ENCODE data around the gene NRXN3.

Gene NRXN3

DNA sequence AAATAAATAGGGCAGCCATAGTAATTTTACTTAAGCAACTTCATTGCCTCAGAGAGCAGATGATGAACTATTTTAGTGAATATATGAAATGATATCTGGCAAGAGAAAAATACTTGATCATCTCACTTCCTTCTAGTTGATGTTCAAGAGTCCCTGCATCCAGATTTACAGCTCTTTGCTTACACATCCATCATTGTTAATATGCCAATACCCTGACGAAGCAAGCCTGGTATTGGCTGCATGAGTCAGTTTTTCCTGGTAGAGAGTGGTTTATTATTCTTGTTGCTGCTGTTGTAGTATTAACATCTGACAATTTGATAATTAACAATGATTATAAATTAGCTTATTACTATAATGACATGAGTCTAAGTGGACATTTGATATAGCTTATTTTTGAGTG, 681.9 kb downstream of the NRXN3 start:
- TF ChIP-seq, protein P1, sequence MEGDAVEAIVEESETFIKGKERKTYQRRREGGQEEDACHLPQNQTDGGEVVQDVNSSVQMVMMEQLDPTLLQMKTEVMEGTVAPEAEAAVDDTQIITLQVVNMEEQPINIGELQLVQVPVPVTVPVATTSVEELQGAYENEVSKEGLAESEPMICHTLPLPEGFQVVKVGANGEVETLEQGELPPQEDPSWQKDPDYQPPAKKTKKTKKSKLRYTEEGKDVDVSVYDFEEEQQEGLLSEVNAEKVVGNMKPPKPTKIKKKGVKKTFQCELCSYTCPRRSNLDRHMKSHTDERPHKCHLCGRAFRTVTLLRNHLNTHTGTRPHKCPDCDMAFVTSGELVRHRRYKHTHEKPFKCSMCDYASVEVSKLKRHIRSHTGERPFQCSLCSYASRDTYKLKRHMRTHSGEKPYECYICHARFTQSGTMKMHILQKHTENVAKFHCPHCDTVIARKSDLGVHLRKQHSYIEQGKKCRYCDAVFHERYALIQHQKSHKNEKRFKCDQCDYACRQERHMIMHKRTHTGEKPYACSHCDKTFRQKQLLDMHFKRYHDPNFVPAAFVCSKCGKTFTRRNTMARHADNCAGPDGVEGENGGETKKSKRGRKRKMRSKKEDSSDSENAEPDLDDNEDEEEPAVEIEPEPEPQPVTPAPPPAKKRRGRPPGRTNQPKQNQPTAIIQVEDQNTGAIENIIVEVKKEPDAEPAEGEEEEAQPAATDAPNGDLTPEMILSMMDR (IDR thresholded peaks at IDR 0.05; ENCODE audit: low read depth, low read length) = no peak

DNA sequence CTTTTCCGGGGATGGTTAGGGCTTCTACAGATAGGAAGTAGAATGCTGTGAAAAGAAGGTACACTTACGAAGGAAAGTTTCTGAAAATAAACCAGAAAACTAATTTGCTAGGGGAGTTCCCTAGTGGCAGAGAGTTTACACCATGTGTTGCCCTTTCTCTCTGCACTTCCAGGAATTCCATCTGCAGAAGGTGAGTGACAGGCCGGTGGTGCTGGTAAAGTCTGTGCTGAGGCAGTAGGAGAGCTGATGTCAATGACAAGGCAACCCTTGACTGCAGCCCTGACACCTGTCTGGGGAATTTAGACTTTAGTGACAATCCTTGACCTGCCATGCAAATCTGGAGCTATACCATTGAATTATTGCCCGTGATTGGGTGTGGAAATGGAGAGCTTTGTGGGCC, 687.8 kb downstream of the NRXN3 start:
- TF ChIP-seq, protein P1 (IDR thresholded peaks at IDR 0.05; ENCODE audit: low read depth, low read length) = no peak

More for the DNA sequence above, 681.9 kb downstream of the NRXN3 start:
- DNase-seq (ENCODE audit: extremely low read depth, low read depth) = no peak

DNA sequence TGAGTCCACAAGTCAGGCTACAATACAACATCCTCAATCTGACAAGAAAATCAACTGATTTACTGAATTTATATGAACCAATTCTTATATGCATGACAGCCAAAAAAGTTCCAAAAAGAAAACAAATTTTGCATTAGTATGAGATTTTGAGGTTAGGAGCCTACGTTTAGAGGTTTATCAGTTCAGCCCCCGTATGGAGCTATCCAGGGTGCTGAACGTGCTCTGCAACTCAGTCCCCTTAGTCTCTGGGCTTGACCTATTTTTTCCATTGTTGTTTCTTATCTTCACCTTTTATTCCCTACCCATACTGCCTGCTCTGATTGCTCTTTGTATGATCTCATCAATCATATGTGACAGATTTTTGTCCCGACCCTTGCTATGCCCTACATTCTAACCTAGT, 693.0 kb downstream of the NRXN3 start:
- no peak for DNase-seq (ENCODE audit: extremely low read depth, low read depth)
- TF ChIP-seq, protein P1 (IDR thresholded peaks at IDR 0.05; ENCODE audit: low read depth, low read length) = no peak

More for the DNA sequence above, 687.8 kb downstream of the NRXN3 start:
- no peak for DNase-seq (ENCODE audit: extremely low read depth, low read depth)

DNA sequence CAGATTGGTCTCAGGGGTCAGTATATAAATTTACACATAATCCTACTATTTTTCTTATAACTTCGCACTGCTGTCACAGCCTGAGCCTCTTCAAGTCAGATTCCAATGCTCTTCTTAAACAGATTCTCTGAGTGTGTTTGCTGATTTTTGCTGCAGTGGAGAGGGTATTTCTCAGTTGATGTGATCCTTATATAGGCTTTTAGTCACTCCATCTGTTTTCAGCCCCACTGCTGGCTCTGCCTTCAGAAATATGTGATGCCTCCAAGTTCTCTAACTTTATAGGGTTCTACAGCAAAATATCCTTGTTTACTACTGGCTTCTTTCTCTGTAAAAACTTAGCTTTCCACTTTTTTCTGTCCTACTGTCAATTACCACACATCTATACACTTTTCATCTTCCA, 702.7 kb downstream of the NRXN3 start:
- no peak for DNase-seq (ENCODE audit: extremely low read depth, low read depth)
- TF ChIP-seq, protein P1 (IDR thresholded peaks at IDR 0.05; ENCODE audit: low read depth, low read length) = no peak

DNA sequence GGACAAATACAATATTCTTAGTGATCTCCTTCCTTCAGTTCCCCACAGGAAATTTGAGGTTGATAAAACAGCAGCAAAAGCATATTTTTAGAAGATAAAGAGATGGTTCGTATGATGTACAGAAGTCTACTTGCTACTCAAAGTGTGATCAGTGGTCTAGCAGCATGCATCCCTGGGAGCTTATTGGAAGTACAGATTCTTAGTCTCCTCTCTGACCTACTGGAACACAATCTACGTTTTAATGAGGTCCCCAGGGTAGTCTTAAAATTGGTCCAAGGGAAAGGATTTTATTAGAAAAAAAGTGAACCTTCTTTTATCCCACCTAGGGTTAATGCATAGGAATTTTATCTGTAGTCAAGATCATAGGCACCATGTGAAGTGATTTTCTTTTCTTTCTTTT, 703.4 kb downstream of the NRXN3 start:
- DNase-seq (ENCODE audit: extremely low read depth, low read depth) = no peak
- TF ChIP-seq, protein P1 (IDR thresholded peaks at IDR 0.05; ENCODE audit: low read depth, low read length) = no peak

DNA sequence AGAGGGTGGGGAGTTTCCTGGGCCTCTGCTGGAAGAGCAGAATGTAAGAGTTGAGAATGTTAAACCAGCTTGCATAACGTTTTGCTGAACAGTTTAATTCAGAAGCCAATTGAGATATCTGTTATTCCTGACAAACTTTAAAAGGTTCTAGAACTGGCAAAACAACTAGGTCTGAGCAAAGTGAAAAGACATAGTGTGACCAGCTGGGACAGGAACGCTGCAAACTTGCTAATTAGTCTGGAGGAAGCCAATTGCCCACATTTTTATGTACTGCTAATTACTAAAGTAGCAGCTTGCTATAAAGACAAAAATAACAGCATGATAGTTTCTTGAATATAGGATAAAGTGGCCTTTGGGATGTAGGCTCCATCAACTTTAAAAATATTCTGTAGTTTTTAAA, 704.9 kb downstream of the NRXN3 start:
- no peak for DNase-seq (ENCODE audit: extremely low read depth, low read depth)
- TF ChIP-seq, protein P1 (IDR thresholded peaks at IDR 0.05; ENCODE audit: low read depth, low read length) = no peak

DNA sequence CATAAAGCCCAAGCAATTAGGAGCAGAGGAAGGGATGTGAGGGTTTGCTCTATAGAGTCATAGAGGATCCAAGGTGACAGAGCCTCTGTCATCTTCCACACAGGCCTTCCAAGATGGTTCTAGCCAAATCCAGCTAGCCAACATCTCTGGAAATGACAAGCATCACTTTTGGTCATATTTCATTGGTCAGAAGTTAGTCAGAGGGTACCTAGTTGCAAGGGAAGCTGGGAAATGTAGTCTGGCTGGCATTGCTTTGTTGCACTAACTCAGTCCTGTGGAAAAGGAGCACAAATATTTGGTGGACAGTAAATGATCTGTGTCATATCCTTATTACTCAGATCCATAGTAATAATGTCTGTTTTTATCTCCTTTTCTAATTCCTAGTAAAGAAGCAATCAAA, 715.7 kb downstream of the NRXN3 start:
- TF ChIP-seq, protein P1 (IDR thresholded peaks at IDR 0.05; ENCODE audit: low read depth, low read length) = no peak
- no peak for DNase-seq (ENCODE audit: extremely low read depth, low read depth)
